ENCODE data around the gene SUPT3H.
"Not testable (repeated sequence)": the region's sequence is repeated elsewhere in the genome, so short reads cannot be mapped to it uniquely, and the experiment has no call there.

GRCh38 chr6:45067446-45067845 lies 310.3 kb downstream of the SUPT3H start:
- not testable (repeated sequence) for TF ChIP-seq CTCF (conservative IDR thresholded peaks at IDR 0.05 in 1 of 2, IDR thresholded peaks at IDR 0.05 in 1 of 2; ENCODE audit: extremely low read depth in 1 of 2, insufficient read depth in 1 of 2, low read depth in 1 of 2, low read length in 2 of 2); EZH2 (IDR thresholded peaks at IDR 0.05; ENCODE audit: borderline replicate concordance, low read length)

Measured in mammary epithelial cell (primary cell).